ENCODE measurements around the gene RIT1.

The RIT1 gene

DNA sequence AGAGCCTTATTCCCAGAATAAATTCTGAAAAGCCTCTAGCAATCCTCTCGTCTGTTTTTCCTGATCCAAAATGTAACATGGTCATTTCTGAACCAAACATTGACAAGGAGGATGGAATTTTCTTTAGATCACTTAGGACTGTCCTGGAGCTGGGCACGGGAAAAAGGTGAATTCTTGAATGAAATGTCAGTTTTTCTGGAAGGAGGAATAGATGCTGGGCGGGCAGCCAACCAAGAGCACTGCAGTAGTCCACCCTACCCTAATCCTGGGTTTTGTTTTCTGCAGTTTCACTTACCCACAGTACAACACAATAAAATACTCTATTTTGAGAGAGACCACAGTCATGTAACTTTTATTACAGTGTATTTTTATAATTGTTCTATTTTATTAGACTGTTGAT, 20.9 kb downstream of the RIT1 start:
- DNase-seq = no peak

DNA sequence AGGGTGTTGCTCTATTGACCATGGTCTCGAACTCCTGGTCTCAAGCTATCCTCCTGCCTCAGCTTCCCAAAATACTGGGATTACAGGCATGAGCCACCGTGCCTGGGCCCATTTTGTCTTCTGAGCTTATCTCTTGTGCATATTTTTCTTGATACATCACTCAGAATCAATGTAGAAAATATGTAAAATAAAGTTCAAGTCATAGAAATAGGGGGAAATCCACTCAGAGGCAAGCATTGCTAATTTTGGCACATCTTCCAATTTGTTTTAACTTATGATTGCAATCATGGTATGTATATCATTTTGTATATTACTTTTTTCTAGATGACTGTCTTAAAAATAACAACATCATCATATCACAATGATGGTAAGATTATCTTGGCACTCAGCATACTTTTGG, 21.6 kb downstream of the RIT1 start:
- DNase-seq = no peak

DNA sequence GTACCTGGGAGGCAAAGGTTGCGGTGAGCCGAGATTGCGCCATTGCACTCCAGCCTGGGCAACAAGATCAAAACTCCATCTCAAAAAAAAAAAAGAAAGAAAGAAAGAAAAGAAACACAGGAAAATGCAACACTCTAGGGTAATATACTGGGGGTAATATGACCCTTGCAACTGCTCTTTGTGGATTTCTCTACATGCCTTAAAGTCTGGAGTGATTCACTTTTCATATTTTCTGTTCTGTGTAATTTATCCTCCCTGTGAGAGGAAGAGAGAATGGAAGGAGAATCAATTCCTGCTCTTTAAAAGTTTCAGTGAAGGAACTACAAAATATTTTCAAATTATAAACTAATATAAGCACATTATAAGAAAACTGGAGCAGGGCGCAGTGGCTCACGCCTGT, 22.7 kb downstream of the RIT1 start:
- DNase-seq = no peak

DNA sequence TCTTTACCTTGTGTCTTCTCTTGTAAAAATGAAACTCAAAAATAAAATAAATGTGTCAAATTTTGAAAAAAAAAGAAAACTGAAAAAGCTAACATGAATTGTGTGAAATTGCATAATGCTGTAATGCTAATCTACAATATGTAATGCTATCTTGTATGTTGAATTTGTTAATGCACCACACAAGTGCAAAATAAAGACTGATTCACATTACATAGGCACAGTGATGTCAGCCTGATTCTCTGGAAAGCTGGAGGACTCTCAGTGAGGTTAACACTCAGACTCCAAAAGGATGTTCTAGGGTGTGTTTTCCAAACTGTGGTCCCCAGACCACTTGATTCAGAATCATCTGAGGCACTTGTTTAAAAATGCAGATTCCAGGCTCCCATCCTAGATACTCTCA, 26.2 kb downstream of the RIT1 start:
- DNase-seq = no peak

DNA sequence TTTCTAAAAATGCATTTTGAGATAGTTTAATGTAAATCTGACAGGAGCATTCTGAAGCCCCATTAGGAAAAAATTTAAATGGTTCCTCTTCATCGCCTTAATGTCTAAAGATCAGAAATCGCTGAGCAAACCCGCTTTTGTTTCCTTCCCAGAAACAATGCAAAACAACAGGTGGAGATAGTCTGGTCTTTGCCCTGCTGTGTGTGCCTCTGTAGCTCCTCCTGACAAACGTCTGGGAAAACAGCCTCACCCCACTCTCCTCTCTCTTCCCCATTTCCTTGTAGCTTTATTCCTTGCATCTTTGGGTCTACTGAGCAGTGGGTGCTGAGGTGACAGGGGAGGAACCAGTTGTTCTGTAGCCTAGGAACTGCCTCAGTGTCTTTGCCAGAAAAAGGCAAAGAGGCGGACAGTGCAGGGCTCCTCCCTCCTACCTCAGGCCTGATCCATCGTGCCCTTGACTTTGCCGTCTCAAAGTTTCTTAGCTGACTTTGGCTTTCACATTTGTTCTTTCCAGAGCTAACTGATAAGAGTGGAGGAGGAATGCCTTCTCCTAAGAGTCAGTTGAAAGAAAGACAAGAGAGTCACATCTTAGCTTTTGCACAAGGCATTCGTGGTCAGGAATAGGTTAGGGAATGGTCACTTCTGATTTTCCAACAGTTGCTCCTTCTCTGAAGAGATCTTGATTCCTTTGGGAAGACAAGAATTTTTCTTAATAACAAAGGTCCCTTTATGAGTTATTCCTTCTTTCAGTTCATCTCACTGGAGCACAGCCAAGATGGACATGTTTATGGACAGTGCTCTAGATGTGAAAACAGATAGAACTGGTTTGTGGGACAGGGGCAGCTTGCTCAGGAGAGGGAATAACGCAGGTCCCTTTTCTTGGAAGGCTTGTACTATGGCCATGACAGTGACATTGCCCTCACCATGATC, 26.9 kb downstream of the RIT1 start:
- no peak for DNase-seq

DNA sequence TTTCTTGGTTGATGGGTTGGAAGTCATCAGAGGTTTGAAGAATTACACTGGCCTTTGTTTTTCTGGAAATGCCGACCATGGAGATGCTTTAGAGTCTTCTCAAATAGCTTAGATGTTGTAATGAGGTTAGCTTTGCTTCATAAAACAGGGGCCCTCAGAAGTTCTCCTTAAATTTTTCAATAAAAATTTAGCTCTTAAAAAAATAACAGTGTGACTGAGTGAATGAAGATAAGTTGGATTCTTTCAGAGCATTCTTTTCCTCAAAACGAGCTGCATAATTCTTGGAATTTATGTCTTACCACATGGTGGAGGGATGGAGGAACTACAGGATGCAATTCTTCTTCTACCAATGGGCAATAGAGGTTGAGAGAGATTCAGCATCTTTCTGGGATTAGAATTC, 28.4 kb downstream of the RIT1 start:
- no peak for DNase-seq

DNA sequence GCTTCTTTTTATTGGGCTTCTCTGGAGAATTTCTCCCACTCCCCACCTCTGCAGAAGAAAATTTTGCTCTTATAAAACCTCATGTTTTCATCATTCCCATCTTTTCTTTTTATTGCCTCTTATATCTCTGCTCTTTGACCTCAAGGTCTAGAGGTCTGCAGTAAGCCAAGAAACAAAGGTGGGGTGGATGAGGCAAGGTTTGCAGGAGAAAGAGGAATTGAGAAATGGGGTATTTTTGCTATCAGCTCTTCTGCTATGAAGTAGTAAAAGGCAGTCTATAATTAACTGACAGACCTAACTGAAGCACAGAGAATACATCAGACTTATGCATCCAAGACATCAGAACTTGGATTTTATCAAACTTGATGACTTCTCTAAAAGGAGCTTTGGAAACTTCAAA, 28.9 kb downstream of the RIT1 start:
- no peak for DNase-seq

DNA sequence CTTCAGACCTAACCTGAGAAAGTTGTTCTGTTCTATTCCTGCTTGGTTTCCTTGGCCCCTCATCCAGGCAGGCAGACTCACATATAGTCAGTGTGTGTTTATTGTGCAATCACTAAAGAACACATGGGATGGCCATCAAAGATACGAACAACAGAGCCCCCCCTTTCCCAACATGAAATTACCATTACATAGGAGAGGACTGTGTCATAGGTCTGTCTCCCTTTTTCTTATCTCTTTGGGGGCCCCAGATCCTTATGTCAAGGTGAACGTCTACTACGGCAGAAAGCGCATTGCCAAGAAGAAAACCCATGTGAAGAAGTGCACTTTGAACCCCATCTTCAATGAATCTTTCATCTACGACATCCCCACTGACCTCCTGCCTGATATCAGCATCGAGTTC, 30.2 kb downstream of the RIT1 start:
- no peak for DNase-seq

DNA sequence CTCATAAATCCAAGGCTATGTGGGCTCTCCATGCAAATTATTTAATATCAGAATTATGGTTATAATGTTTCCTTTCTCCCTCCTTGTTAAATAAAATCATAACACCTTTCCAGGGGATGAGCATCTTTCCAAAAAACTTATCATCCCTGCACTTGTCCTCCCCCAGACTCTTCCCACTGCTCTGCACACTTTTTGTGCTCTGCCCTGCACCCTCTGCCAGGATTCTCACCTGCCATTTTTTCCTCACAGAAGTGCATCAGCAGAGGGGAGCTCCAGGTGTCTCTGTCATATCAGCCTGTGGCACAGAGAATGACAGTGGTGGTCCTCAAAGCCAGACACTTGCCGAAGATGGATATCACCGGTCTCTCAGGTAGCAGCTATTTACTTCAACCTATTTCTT, 30.9 kb downstream of the RIT1 start:
- no peak for DNase-seq

DNA sequence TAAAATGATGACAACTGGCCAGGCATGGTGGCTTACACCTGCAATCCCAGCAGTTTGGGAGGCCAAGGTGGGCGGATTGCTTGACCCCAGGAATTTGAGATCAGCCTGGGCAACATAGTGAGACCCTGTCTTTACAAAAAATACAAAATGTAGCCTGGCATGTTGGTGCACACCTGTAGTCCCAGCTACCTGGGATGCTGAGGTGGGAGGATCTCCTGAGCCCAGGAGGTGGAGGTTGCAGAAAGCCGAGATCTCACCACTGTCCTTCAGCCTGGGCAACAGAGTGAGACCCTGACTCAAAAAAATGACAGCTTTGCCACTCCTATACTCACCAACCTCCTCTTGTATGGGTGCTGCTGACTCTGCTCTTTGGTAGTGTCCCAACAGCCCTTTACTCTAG, 33.2 kb downstream of the RIT1 start:
- no peak for DNase-seq

DNA sequence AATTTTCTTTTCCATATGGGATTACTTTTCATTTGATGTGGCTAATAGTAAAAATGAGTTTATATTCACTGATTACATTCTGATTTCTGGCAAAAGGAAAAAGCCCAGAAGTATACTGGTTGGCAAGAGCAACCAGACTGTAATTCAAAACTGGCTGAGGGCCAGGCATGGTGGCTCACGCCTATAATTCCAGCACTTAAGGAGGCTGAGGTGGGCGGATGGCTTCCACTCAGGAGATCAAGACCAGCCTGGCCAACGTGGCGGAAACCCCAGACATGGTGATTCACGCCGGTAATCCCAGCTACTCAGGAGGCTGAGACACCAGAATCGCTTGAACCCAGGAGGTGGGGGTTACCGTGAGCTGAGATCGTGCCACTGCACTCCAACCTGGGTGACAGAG, 37.3 kb downstream of the RIT1 start:
- no peak for DNase-seq

DNA sequence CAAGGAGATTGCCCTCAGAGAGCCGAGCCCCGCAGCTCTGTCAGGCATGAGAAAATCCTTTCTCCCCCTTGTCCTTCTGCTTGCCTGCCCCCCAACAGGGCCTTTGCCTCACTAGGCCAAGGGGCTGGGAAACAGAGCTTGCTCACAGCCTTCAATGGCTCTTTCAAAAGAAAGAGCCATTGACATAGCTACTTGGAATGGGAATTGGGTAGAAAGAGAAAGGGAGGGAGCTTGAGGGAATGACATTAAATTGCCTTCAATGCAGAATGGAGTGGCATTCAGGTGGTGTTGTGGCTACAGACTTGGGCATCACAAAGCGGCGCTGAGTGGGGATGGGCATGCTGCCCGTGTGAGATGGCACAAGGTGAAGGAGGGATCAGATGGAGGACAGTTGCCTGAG, 38.6 kb downstream of the RIT1 start:
- no peak for DNase-seq

DNA sequence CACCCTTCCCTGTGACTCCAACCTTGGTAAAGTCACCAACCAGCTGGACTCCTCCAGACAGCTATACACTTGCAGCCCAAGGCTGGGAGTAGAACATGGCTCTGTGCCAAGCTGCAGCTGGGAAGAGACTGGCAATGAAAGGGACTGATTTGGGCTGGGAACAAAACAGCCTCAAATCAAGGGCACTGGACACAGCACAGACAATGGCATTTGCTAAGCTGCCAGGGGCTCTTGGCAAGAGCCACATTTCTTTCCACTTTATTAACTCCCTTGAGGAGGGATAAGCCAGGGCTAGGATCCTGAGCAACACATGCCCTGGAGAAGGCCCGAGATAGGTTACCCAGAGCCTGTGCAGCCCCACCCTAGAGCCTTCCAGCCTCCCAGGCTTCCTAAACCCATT, 39.8 kb downstream of the RIT1 start:
- no peak for DNase-seq

DNA sequence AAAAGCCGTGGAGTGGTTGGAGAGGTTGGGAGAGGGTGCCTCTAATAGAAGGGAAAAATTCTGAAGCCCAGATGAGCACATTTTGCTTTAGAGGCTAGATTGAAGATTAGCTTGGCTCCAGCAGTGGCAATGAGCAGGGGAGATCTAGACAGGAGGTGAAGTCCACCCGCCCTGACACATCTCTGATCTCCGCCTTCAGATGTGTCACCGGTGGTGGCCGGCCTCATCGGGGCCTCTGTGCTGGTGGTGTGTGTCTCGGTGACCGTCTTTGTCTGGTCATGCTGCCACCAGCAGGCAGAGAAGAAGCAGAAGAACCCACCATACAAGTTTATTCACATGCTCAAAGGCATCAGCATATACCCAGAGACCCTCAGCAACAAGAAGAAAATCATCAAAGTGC, 43.4 kb downstream of the RIT1 start:
- DNase-seq = no peak

DNA sequence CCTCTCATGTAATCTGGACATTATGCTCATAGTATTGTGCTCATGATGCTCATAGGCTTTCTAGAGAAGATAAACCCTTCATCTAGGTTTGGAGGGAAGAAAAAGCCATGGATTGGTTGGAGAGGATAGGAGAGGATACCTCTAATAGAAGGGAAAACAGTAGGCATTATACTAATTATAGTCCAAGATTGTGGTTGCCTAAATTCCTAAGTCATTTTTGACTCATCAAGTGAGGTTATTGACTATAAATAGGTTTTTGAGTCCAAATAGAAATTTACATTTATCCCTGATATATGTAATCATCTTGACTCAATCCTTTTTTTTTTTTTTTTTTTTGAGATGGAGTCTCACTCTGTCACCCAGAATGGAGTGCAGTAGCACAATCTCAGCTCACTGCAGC, 46.8 kb downstream of the RIT1 start:
- no peak for DNase-seq

DNA sequence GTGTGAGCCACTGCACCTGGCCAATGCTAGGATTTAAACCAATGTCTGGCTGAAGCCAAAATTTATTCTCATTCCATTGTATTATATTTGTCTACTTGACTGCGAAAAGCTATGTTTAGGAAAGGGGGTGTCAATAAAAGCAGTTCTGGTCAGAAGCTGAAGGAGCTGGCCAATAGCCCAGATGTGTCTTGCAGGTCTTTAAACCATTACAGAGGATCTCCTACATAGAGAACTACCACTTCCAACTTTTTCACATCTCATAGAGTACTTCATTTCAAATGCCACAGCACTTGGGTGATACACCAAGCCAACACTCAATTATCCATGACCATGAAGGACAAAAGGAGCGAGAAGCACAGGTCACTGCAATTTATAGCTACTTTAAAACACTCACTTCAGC, 49.3 kb downstream of the RIT1 start:
- no peak for DNase-seq

DNA sequence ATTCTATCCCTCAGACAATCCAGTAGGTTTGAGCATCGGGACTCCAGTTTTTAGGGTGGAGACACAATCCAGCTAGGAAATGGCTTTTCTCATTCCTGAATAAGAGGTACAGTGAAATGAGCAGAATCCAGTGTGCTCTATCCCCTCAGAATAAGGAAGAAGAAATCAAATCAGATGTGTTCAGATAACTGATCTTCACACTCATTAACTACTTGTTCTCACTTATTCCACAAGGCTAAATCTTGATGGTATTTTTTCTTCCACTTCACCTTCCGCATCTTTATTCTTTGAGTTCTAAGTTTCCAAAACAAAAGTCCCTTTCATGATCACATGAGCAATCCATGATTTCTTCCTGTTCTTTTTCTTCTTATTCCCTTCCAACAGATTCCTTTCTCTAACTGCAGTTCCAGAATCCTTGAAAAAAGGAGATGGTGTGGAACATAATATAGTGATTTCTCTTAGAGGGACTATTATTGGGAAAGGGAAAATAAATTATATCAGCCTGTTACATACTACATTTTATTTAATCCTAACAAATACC, 50.1 kb downstream of the RIT1 start:
- no peak for DNase-seq

DNA sequence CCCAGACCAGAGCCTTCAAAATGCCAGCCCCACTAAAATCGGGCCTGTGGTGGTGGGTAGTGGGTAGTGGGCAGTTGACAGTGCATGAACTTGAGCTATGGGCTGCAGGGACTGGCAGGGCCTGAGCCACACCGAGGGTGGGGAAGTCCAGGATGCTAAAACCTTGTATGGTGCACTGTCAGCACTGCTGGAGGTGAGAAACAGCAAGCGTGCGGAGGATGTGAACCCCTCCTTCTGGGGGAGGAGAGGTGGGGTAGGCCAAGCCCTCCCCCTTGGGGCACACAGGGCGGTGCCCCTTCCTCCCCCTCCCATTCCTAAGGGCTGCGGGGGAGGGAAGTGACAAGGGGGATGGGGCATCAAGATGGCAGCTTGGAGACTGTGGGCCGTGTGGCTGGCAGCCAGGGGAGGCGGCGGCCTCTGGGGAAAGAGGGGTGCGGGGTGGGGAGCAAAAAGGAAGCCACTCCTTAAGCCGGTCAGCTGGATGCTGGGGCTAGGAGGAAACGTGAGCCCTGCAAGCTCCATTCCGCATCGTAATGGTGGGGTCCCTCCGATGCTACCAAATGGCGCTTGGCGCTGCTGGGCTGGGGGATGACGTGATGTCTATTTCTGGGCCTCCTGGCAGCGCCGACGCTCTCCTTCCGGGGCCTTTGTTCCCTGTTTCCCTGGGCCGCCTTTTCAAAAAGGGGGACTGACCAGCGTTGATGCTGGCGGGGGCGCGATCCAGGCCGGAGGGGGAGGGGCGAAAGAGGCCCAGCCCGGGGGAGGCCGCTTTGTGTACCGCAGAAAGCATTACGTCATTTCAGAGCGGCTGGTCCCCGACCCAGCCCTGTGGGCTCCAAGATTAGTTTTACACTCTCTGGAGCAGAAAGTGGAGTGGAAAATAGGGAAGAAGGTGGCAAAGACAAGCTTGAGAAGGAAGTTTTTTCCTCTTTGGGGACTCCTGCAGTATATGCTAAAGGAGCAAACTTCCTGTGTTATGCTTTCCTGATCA, 51.0 kb downstream of the RIT1 start:
- peak; percentile 18 to 63 for DNase-seq

DNA sequence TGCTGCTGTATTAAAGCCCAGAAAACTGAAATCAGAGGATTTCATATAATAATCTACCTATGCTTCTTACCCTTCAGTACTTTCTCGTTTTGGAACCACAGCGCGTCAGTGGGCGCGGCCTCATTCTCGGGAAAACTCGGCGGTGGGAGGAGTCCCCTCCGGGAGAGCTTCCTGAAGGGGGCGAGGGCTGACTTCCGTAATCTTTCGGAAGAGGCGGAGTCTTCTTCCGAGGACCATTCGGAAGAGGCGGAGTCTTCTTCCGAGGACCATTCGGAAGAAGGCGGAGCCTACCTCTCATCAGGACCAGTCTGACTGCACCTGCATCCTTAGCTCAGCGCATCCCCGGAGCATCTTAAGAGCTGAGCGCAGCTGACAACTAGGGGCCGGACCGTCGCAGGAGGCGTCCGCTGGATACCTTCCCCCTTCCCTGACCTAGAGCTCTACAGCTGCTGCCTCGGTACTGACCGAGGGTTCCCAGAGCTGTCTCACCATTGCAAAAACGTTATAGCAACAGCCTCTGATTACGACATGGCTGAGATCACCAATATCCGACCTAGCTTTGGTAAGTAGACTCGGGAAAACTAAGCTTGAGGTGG, 51.8 kb downstream of the RIT1 start, which contains the start of gene SYT11:
TSS of gene SYT11 (plus strand) at position 334 of the 596 bp plus-strand sequence. CDS start at position 529, 195 bp downstream.
- DNase-seq = peak; percentile 94

DNA sequence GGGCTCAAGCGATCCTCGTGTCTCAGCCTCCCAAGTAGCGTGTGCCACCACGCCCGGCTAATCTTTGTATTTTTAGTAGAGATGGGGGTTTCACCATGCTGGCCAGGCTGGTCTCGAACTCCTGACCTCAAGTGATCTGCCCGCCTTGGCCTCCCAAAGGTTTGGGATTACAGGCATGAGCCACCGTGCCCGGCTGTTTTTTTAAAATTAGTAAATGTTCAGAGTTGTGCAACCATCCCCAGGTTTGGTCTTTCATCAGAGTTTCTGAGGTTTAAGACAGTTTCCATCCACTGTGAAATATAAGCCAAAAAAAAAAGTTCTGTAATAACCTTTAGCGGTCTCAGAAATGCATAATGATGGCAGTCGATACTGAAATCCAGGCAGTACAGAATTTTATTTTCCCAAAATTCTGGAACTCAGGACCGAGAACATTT, 52.3 kb downstream of the RIT1 start:
- DNase-seq = no peak

DNA sequence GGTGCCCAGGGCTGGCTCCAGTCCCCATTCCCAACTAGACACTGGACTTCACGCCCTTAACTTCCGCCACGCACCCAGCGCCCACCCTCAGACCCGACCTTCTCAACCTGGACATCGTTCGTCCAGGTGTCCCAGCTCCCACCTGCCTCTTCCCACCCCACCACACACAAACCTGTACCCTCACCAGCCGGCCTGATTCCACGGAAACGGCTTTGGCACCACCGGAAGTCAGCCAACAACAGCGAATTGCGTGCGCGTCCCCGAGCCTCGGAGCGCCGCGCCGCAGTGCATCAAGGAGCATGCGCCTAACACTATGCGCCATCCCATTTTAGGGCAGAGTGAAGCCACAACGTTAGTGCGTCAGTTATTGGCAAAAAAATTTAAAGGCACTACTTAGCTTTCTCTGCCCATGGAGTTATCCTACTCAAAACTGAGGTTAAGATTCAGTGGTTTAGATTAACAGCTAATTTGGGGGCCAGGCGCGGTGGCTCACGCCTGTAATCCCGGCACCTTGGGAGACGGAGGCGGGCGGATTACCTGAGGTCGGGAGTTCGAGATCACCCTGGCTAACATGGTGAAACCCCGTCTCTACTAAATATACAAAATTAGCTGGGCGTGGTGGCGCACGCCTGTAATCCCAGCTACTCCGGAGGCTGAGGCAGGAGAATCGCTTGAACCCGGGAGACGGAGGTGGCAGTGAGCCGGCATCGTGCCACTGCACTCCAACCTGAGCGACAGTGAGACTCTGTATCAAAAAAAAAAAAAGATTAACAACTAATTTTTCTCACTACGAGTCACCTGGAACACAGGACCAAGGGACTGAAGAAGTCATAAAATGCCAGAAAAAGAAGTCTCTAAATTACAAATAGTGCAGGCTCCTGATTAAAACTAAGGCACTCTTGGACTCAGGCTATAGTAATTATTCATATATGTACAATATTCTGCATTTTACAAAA, 53.9 kb downstream of the RIT1 start, which contains the start of gene GON4L:
TSS of gene GON4L (minus strand) at position 240 of the 956 bp plus-strand sequence. CDS start 3,434 bp downstream, outside the sequence.
- DNase-seq = peak; percentile 94 to 95

Measured in Kasumi-1 (cell line).